Measurements from ENCODE around the gene COX19. TPM values are rescaled to one million over a fixed set of nuclear protein-coding genes. Genes with fewer than 3 reads are reported as not detected.

Gene COX19
- total RNA-seq, 1 experiment from 2014 or later: 12.3 TPM

DNA sequence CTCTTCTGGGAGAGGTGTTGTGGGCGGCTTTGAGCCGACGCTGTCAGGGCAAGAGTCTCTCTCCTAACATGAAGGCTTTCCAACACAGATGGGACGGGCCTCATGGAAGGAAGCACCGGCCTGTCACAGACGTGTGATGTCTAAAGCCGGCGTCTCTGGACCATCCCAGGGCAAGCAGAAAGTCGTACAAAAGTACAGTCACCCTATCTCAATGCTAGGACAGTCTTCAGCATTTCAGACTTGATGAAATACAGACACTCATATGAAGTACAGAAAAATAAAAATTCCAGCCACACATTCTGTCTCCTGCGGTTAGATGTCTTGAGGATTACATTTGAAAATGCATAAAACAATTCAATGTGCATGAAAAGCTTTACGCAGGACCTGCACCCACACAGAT, 38.2 kb upstream of the COX19 start:
- no peak for TF ChIP-seq CTCF (conservative IDR thresholded peaks at IDR 0.05)
- H2BK120ac ChIP-seq (ENCODE audit: low read depth, low read length, poor library complexity, severe bottlenecking): no peak overlapping the region
- no peak overlapping the region for H3K4me2 ChIP-seq (ENCODE audit: insufficient read depth, insufficient read length, low read length)
- no peak overlapping the region for H3T11ph ChIP-seq (ENCODE audit: low read length)
- no peaks in the 10 kb centered on the region for H3K79me2 ChIP-seq (ENCODE audit: insufficient read depth, low read length)
- H3K4ac ChIP-seq (ENCODE audit: low read depth, low read length): no peak overlapping the region
- H3K14ac ChIP-seq (ENCODE audit: insufficient read depth, low read length): no peak overlapping the region
- peak overlapping the region in 2 of 3 experiments; percentile 54 to 85; a peak in 4 of 7 replicates for H3K27ac Mint-ChIP-seq
- no peak for DNase-seq
- H3K23ac ChIP-seq (ENCODE audit: insufficient read length, low read depth, low read length): no peak overlapping the region
- H4K91ac ChIP-seq (ENCODE audit: insufficient read length, low read depth, low read length): no peak overlapping the region
- peaks cover 3 to 22% (median 4%) of the 10 kb centered on the region in 3 experiments for H3K36me3 Mint-ChIP-seq (ENCODE audit: insufficient read depth in 1 of 3, low read depth in 3 of 3)
- H4K8ac ChIP-seq (replicated peaks; ENCODE audit: insufficient read length, low read depth, low read length): no peak overlapping the region
- no peak overlapping the region for H3K4me3 Mint-ChIP-seq
- no CpG with 5 or more reads among the region's 11 CpGs for WGBS (ENCODE audit: extremely low coverage, insufficient read length, low lambda C conversion rate)
- no peak overlapping the region for H2BK15ac ChIP-seq (ENCODE audit: low read depth, low read length)
- H3K9me3 ChIP-seq (ENCODE audit: control insufficient read depth, low read depth, low read length): no peaks in the 10 kb centered on the region
- no peak overlapping the region for H3K9ac ChIP-seq (ENCODE audit: extremely low read depth, insufficient read length, low read length)
- H3K4me1 Mint-ChIP-seq: no peaks in the 10 kb centered on the region
- H3K27me3 Mint-ChIP-seq (ENCODE audit: low read depth): no peaks in the 10 kb centered on the region
- H3K27me3 ChIP-seq (ENCODE audit: insufficient read depth, low read length): no peaks in the 10 kb centered on the region
- no peak overlapping the region for H3K27ac ChIP-seq (ENCODE audit: insufficient read length, low read depth, low read length)
- no peak overlapping the region for H3K56ac ChIP-seq (ENCODE audit: insufficient read length, low read depth, low read length)
- H3K79me1 ChIP-seq (ENCODE audit: insufficient read depth, low read depth, low read length, poor library complexity, severe bottlenecking): no peaks in the 10 kb centered on the region
- H2BK5ac ChIP-seq (ENCODE audit: insufficient read length, low read length): no peak overlapping the region
- no peaks in the 10 kb centered on the region for H3K4me1 ChIP-seq (ENCODE audit: insufficient read depth, low read length)
- H2BK12ac ChIP-seq (ENCODE audit: insufficient read length, low read depth, low read length): no peak overlapping the region
- H2AFZ ChIP-seq (ENCODE audit: low read length): no peak overlapping the region
- H2AK5ac ChIP-seq (ENCODE audit: insufficient read length, low read length): no peak overlapping the region
- H3K18ac ChIP-seq (ENCODE audit: insufficient read length, low read depth, low read length): no peak overlapping the region
- H3K9me3 Mint-ChIP-seq: no peaks in the 10 kb centered on the region; a peak in 1 of 5 replicates
- no peak overlapping the region for H2BK20ac ChIP-seq (ENCODE audit: low read depth, low read length, poor library complexity, severe bottlenecking)
- H4K20me1 ChIP-seq (ENCODE audit: control insufficient read depth, insufficient read depth, insufficient read length): no peaks in the 10 kb centered on the region
- H3K23me2 ChIP-seq (ENCODE audit: insufficient read length, low read depth, low read length, poor library complexity, severe bottlenecking): no peaks in the 10 kb centered on the region
- H4K5ac ChIP-seq (ENCODE audit: insufficient read length, low read depth, low read length): no peak overlapping the region

All from H9 (cell line).